Uterus (tissue), 4 donors: ENCODE measurements around the gene CARMIL3. TPM values are rescaled to one million over a fixed set of nuclear protein-coding genes. Genes with fewer than 3 reads are reported as not detected.
A peak's percentile ranks its signal among the peaks of the same experiment; 100 is the strongest.

Source experiments
- DNase-seq, 2 donors: peaks; one replicate each; pipeline ENCODE4 v3.0.0-alpha.2; 2019 to 2020
- H3K27ac ChIP-seq, 2 donors: fragments of 200-600 bp; sonication (generic); 1 replicate in 1 of 2; 2 replicates in 1 of 2; pipeline ENCODE4 v1.5.1; 2016 to 2018
- H3K27me3 ChIP-seq, 2 donors: fragments of 200-600 bp; sonication (generic); one replicate each; pipeline ENCODE4 v1.5.1; 2018 to 2019; ENCODE audit warnings: control low read depth in 1 of 2
- H3K36me3 ChIP-seq, 2 donors: fragments of 200-600 bp; sonication (generic); one replicate each; pipeline ENCODE4 v1.5.1; 2019; ENCODE audit warnings: control low read depth in 1 of 2
- H3K4me1 ChIP-seq, 2 donors: fragments of 200-600 bp; sonication (generic); one replicate each; pipeline ENCODE4 v1.5.1; 2018 to 2019; ENCODE audit warnings: control low read depth in 1 of 2
- H3K4me3 ChIP-seq, 2 donors: fragments of 200-600 bp; sonication (generic); 1 replicate in 1 of 2; 2 replicates in 1 of 2; pipeline ENCODE4 v1.5.1; 2018 to 2019; ENCODE audit warnings: mild to moderate bottlenecking in 1 of 2
- H3K9me3 ChIP-seq, 2 donors: fragments of 200-600 bp; sonication (generic); one replicate each; pipeline ENCODE4 v1.5.1; 2019; ENCODE audit warnings: control low read depth in 1 of 2
- POLR2A ChIP-seq, 2 donors: fragments of 450-650 bp; IDR thresholded peaks; one replicate each; pipeline ENCODE4 v1.6.1; 2016; ENCODE audit warnings: antibody characterized with exemption in 2 of 2, mild to moderate bottlenecking in 1 of 2, moderate library complexity in 1 of 2
- intact Hi-C: fragments of 100-400 bp; cut with DNase I; formaldehyde crosslinking; loops from one replicate; pipeline ENCODE4 v1.15.1; 2023; ENCODE audit warnings: low total_unique reads
- total RNA-seq, 4 donors: library from RNA; depleted of rRNA in 3 of 4; stranded (reverse); fragments of >200 nt in 3 of 4; gene quantifications; one replicate each; pipeline versions ENCODE4 v1.1.0 to v1.2.4, GENCODE V29; 2014 to 2023
- TF ChIP-seq, protein P1 (sequence below), 4 experiments: fragments of 200-600 bp in 2 of 4; fragments of 450-650 bp in 2 of 4; sonication (generic) in 2 of 4; IDR thresholded peaks; one replicate each; pipeline ENCODE4 v1.5.1; 2016 to 2019; ENCODE audit warnings: antibody characterized with exemption in 4 of 4, mild to moderate bottlenecking in 2 of 4, moderate library complexity in 1 of 4
- donor health status: DM: yes; HTN: yes; CAD: no.

The CARMIL3 gene
- total RNA-seq, 4 donors from 2014 or later: 0.21 to 0.48 TPM; not detected in 2

DNA sequence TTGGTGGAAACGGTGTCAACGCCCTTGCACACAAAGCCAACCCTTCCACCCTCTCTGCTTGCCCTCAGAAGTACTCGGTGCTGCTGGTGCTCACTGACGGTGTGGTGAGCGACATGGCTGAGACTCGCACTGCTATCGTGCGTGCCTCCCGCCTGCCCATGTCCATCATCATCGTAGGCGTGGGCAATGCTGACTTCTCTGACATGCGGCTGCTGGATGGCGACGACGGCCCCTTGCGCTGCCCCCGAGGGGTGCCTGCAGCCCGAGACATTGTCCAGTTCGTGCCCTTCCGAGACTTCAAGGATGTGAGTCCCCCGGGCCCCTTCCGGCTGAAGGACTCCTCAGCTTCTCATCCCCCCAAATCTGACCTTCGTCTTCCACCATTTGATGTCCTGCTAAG, 25.3 kb downstream of the CARMIL3 start:
- Histone ChIP-seq H3K36me3 (no peaks in the 10 kb centered on the region), H3K27me3 (no peaks in the 10 kb centered on the region), H3K4me1 (no peaks in the 10 kb centered on the region), H3K27ac (no peak overlapping the region), H3K4me3 (no peak overlapping the region), H3K9me3 (no peaks in the 10 kb centered on the region)
- no peak for DNase-seq
- intact Hi-C loops: no loop called here
- TF ChIP-seq, protein P1, sequence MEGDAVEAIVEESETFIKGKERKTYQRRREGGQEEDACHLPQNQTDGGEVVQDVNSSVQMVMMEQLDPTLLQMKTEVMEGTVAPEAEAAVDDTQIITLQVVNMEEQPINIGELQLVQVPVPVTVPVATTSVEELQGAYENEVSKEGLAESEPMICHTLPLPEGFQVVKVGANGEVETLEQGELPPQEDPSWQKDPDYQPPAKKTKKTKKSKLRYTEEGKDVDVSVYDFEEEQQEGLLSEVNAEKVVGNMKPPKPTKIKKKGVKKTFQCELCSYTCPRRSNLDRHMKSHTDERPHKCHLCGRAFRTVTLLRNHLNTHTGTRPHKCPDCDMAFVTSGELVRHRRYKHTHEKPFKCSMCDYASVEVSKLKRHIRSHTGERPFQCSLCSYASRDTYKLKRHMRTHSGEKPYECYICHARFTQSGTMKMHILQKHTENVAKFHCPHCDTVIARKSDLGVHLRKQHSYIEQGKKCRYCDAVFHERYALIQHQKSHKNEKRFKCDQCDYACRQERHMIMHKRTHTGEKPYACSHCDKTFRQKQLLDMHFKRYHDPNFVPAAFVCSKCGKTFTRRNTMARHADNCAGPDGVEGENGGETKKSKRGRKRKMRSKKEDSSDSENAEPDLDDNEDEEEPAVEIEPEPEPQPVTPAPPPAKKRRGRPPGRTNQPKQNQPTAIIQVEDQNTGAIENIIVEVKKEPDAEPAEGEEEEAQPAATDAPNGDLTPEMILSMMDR (IDR thresholded peaks at IDR 0.05): no peak
- TF ChIP-seq POLR2A (IDR thresholded peaks at IDR 0.05): no peak

DNA sequence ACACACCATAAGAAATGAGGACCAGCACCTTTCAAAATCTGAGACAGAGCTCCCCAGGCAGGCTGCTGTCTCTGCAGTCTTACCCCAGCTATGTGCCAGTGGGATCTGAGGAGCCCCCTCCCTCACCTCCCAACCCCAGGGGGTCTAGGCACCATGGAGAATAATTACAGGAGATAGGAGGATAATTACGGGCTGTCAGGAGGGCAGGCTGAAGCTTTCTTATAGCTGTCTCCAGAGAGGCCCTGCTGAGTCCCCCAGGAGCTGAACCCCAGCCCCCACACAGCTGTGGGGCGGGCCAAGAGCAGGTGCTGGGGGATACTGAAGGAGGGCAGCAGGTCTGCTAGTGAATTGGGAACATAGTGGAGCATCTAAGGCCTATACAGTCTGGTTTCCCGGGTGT, 26.3 kb downstream of the CARMIL3 start:
- Histone ChIP-seq H3K36me3 (no peaks in the 10 kb centered on the region), H3K4me1 (no peaks in the 10 kb centered on the region), H3K9me3 (no peaks in the 10 kb centered on the region), H3K27me3 (no peaks in the 10 kb centered on the region), H3K27ac (no peak overlapping the region), H3K4me3 (no peak overlapping the region)
- no peak for DNase-seq
- intact Hi-C loops: no loop called here
- TF ChIP-seq, protein P1 (IDR thresholded peaks at IDR 0.05): no peak
- TF ChIP-seq POLR2A (IDR thresholded peaks at IDR 0.05): no peak

DNA sequence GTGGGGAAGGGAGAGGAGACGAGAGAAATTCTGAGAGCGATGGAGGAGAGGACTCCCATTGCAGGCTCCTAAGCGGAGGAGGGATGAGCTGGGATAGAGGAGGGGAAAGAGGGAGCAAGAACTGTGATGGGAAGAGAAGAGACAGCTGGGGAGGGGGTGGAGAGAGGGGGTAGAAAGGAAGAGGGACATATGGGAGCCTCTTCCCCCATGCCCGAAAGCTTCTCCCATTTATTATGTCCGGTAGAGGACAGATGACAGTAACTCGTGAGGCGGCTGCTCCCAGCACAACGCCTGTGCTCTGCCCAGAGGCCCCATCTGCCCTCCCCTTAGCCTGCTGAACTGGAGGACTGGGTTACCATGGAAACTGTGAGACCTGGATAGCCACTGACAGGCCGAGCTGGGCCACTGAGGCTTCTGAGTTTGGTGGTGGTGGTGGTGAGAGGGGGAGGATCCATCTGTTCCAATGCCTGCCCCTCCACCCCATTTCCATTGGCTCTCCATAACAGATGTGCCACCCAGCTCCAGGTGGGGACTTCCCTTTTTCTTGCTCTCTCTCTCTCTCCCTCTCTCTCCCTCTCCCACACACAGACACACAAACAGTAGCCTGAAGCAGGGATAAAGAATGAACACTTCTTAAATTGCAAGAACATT, 27.8 kb downstream of the CARMIL3 start:
- TF ChIP-seq, protein P1 (IDR thresholded peaks at IDR 0.05): no peak
- TF ChIP-seq POLR2A (IDR thresholded peaks at IDR 0.05): no peak
- H3K9me3 ChIP-seq: no peaks in the 10 kb centered on the region
- H3K36me3 ChIP-seq: no peaks in the 10 kb centered on the region
- no peaks in the 10 kb centered on the region for H3K4me1 ChIP-seq
- no peak overlapping the region for H3K4me3 ChIP-seq
- DNase-seq: no peak
- H3K27me3 ChIP-seq: no peaks in the 10 kb centered on the region
- H3K27ac ChIP-seq: no peak overlapping the region
- intact Hi-C loops: no loop called here

DNA sequence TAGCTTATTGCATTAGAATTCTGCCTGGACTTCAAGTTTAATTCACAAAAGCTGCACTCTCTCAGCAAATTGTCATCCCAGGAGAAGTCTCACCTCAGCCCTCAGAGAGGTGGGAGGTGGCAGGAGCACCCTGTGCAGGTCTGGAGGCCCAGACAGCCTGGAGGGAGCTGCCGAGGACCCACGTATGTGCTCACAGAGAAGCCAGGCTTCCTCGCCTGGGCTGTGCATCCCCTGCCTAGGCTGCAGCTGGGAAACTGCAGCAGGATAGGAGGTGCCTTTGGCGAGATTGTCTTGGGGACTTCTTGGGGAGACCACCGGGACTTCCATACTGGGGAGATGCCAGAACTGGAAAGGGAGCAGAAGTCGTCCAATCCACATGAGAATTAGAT, 28.3 kb downstream of the CARMIL3 start:
- Histone ChIP-seq H3K9me3 (no peaks in the 10 kb centered on the region), H3K4me1 (no peaks in the 10 kb centered on the region), H3K27ac (no peak overlapping the region), H3K36me3 (no peaks in the 10 kb centered on the region), H3K27me3 (no peaks in the 10 kb centered on the region), H3K4me3 (no peak overlapping the region)
- intact Hi-C loops: no loop called here
- DNase-seq: no peak
- TF ChIP-seq POLR2A (IDR thresholded peaks at IDR 0.05): no peak
- TF ChIP-seq, protein P1 (IDR thresholded peaks at IDR 0.05): no peak

DNA sequence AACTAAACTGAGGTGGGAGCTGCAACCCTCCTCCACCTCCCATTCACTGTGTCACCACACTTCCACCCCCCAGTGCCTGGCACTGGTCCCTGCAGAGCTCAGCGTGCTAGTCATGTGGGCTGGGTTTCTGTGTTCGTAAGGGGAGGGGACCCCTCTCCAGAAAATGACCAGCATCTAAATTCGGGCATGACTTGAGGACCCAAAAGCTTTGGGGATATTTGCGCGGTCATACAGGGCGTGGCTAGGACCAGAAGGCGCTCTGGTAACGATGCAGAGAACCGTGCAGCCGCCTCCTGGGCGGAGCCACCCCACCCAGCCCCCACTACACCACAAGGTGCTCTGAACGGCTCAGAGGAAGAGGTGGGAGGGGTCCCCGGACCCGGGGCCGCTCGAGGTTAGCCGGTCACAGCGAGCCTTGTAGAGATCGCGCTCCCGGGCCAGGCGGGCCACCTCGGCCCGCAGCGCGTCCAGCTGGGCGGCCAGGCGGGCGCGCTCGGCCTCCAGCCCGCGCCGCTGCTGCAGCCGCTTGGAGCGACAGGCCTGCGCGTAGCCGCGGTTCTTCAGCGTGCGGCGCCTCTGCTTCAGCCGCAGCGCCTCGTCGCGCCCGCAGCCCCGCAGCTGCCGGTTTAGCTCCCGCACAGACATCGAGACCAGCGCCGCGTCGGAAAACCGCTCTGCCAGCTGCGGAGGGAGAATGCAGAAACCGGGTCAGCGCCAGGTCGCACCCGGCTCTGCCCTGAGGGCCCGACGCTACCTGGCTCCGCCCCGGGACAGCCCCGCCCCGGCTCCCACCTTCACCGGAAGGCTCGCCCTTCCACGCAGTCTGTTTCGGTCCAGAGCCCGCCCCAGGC, 29.3 kb downstream of the CARMIL3 start:
- DNase-seq: peak; percentile 28 to 32
- no peak for TF ChIP-seq POLR2A (IDR thresholded peaks at IDR 0.05)
- TF ChIP-seq, protein P1 (IDR thresholded peaks at IDR 0.05): no peak
- H3K27ac ChIP-seq: peak overlapping the region in 1 of 2 donors; percentile 0
- intact Hi-C loops: no loop called here
- no peaks in the 10 kb centered on the region for H3K4me1 ChIP-seq
- H3K36me3 ChIP-seq: no peaks in the 10 kb centered on the region
- peak overlapping the region; percentile 13 to 41 for H3K4me3 ChIP-seq
- no peaks in the 10 kb centered on the region for H3K27me3 ChIP-seq
- H3K9me3 ChIP-seq: no peaks in the 10 kb centered on the region
